ENCODE measurements around the gene PDILT.

Gene PDILT

GRCh38 chr16:20309786-20310185 lies 94.8 kb downstream of the PDILT start:
- TF ChIP-seq SIN3A (IDR thresholded peaks at IDR 0.05; ENCODE audit: borderline replicate concordance, insufficient read depth, low read length) (no peak), REST (IDR thresholded peaks at IDR 0.05; ENCODE audit: insufficient read depth in 1 of 2, low read depth in 2 of 2, low read length in 2 of 2) (no peak), TAF1 (IDR thresholded peaks at IDR 0.05; ENCODE audit: borderline replicate concordance, insufficient read depth, low read length) (no peak), POLR2AphosphoS5 (IDR thresholded peaks at IDR 0.05; ENCODE audit: low read depth, low read length) (no peak), FOXP2 (optimal IDR thresholded peaks at IDR 0.05; ENCODE audit: borderline replicate concordance, extremely low read depth, extremely low read length, insufficient read depth) (no peak)

All from PFSK-1 (cell line).